Dendritic cell treated with granulocyte-macrophage colony-stimulating factor and Interleukin-4, amounts not matched to agents 40 ng/mL and 50 ng/mL, for 4 days (primary cell): ENCODE measurements around the gene GSTM4.
"Not testable (repeated sequence)": the region's sequence is repeated elsewhere in the genome, so short reads cannot be mapped to it uniquely, and the experiment has no call there.

Experiments used
- H3K27ac Mint-ChIP-seq: one replicate; pipeline ENCODE4 v1.8.0; 2022; ENCODE audit warnings: mild to moderate bottlenecking, mixed read lengths
- H3K27me3 Mint-ChIP-seq: one replicate; pipeline ENCODE4 v1.8.0; 2022; ENCODE audit warnings: mild to moderate bottlenecking, mixed read lengths
- H3K36me3 Mint-ChIP-seq: one replicate; pipeline ENCODE4 v1.8.0; 2022; ENCODE audit warnings: low read depth, mixed read lengths
- H3K4me1 Mint-ChIP-seq: one replicate; pipeline ENCODE4 v1.8.0; 2022; ENCODE audit warnings: low read depth, mixed read lengths
- H3K4me3 Mint-ChIP-seq: one replicate; pipeline ENCODE4 v1.8.0; 2022; ENCODE audit warnings: mild to moderate bottlenecking, moderate library complexity, mixed read lengths
- H3K9me3 Mint-ChIP-seq: one replicate; pipeline ENCODE4 v1.8.0; 2022; ENCODE audit warnings: mixed read lengths
- intact Hi-C: fragments of 100-400 bp; cut with micrococcal nuclease; formaldehyde crosslinking; loops from one replicate; pipeline ENCODE4 v1.15.0; 2022

Gene GSTM4

GRCh38 chr1:109658533-109659042, 2.7 kb downstream of the GSTM4 start:
- peaks cover 9% of the 10 kb centered on the region for H3K27me3 Mint-ChIP-seq
- H3K4me1 Mint-ChIP-seq: peaks cover 60% of the 10 kb centered on the region
- no peaks in the 10 kb centered on the region for H3K9me3 Mint-ChIP-seq
- peaks cover 60% of the 10 kb centered on the region for H3K36me3 Mint-ChIP-seq
- intact Hi-C loops: no loop called here
- peak overlapping the region; percentile 66 for H3K27ac Mint-ChIP-seq
- peak overlapping the region; percentile 21 for H3K4me3 Mint-ChIP-seq

DNA sequence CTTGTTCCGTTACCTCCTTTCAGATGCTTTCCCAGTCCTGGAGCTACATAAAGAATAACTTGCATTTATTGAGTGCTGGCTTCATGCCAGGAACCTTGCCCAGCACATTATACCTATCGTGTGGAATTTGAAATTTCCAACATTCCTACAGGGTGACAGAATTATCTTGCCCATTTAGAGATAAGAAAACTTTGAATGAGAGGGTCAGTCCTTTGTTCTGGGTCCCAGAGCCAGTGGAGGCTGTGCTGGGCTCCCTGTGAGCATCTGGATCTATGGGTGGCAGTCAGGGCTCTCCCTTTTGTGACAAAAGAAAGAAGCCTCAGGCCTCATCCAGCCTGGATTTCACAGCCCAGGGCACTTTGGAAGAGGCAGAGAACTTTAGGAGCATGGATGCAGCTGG, 3.2 kb downstream of the GSTM4 start:
- intact Hi-C loops: no loop called here
- H3K4me1 Mint-ChIP-seq: peaks cover 60% of the 10 kb centered on the region
- peaks cover 6% of the 10 kb centered on the region for H3K27me3 Mint-ChIP-seq
- H3K36me3 Mint-ChIP-seq: peaks cover 60% of the 10 kb centered on the region
- H3K9me3 Mint-ChIP-seq: no peaks in the 10 kb centered on the region
- H3K27ac Mint-ChIP-seq: no peak overlapping the region
- H3K4me3 Mint-ChIP-seq: no peak overlapping the region

DNA sequence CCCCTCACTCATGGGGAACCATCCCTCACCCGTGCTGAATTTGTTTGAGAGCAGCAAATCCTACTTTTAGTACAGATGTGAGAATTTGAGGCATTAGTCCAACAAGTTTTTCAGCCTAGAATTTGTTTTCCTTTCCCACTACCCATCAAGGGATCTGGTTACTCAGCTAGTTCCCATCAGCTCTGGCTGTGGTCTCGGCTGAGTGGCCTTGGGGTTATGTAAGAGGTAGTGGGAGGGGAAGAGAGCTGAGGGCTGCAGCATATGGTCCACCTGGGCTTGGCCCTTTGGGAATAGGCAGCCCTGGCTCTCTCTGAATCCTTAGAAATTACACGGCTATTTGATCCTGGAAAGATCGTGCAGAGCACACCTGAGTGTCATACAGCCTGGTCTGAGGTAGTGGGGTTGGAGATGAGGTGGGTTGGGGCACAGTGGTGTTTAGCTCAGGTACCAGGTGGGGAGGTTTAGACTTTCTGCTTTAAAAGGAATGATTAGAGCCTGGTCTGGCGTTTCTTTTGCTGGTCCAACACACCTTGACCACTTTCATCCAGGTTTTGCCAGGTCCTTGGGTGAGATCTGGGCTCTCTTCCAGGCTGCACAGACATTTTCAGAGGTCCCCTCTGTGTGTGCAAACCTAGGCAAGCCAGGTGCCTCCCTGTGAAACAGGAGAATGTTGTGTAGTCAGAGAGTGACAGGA, 4.2 kb downstream of the GSTM4 start:
- Mint-ChIP-seq H3K4me1 (peaks cover 56% of the 10 kb centered on the region), H3K36me3 (peaks cover 61% of the 10 kb centered on the region), H3K27ac (peak overlapping the region; percentile 67), H3K9me3 (no peaks in the 10 kb centered on the region), H3K27me3 (peaks cover under 1% of the 10 kb centered on the region), H3K4me3 (no peak overlapping the region)
- intact Hi-C loops: no loop called here

- intact Hi-C loops, H3K9me3 Mint-ChIP-seq, H3K27me3 Mint-ChIP-seq, H3K27ac Mint-ChIP-seq, H3K4me3 Mint-ChIP-seq: not testable (repeated sequence)
- H3K36me3 Mint-ChIP-seq: peaks cover 64% of the 10 kb centered on the region
- peaks cover 50% of the 10 kb centered on the region for H3K4me1 Mint-ChIP-seq
These were observed 4.8 kb downstream of the GSTM4 start for GRCh38 chr1:109660691-109661026.

DNA sequence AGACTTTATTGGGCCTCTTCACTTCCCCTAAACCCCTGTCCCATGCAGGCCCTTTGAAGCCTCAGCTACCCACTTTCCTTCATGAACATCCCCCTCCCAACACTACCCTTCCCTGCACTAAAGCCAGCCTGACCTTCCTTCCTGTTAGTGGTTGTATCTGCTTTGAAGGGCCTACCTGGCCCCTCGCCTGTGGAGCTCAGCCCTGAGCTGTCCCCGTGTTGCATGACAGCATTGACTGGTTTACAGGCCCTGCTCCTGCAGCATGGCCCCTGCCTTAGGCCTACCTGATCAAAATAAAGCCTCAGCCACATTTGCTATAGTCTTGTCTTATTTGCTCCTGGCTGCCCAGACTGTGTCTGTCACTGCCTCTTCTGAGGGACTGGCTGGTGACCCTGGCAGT, 5.5 kb downstream of the GSTM4 start:
- Mint-ChIP-seq H3K4me3 (no peak overlapping the region), H3K4me1 (peaks cover 43% of the 10 kb centered on the region), H3K27ac (no peak overlapping the region), H3K36me3 (peaks cover 58% of the 10 kb centered on the region), H3K27me3 (no peaks in the 10 kb centered on the region), H3K9me3 (no peaks in the 10 kb centered on the region)
- intact Hi-C loops: no loop called here

DNA sequence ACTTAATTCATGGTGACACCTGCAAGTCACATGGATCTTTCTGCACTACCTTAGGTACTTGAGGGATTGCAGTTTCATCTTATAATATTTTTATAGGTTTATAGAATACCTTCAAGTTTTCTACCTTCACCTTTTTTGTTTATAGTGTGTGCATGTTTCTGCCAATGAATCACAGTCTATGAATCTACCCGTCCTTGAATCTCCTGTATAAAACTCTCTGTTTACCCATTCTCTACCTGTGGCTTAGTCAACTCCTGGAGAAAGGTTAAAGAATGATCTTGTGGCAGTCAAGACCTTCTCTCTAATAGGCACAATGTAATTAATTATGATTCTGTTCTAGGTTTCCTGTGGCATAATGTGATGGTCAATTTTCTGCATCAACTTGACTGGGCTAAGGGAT, 8.8 kb downstream of the GSTM4 start:
- no peak overlapping the region for H3K4me3 Mint-ChIP-seq
- peaks cover 20% of the 10 kb centered on the region for H3K4me1 Mint-ChIP-seq
- no peak overlapping the region for H3K27ac Mint-ChIP-seq
- no peaks in the 10 kb centered on the region for H3K27me3 Mint-ChIP-seq
- intact Hi-C loops: no loop called here
- no peaks in the 10 kb centered on the region for H3K9me3 Mint-ChIP-seq
- peaks cover 39% of the 10 kb centered on the region for H3K36me3 Mint-ChIP-seq

GRCh38 chr1:109667452-109668122, 11.7 kb downstream of the GSTM4 start, which contains the start of gene GSTM2:
Gene GSTM2 (plus strand): TSS chr1:109668057. CDS start chr1:109668116, 59 bp downstream.
- H3K4me1 Mint-ChIP-seq: peaks cover 9% of the 10 kb centered on the region
- H3K27me3 Mint-ChIP-seq: peaks cover 2% of the 10 kb centered on the region
- H3K9me3 Mint-ChIP-seq: no peaks in the 10 kb centered on the region
- H3K36me3 Mint-ChIP-seq: peaks cover 12% of the 10 kb centered on the region
- no peak within 1 kb of the TSS for H3K27ac Mint-ChIP-seq
- intact Hi-C loops: no loop called here
- peak within 1 kb of the TSS; percentile 58 for H3K4me3 Mint-ChIP-seq

DNA sequence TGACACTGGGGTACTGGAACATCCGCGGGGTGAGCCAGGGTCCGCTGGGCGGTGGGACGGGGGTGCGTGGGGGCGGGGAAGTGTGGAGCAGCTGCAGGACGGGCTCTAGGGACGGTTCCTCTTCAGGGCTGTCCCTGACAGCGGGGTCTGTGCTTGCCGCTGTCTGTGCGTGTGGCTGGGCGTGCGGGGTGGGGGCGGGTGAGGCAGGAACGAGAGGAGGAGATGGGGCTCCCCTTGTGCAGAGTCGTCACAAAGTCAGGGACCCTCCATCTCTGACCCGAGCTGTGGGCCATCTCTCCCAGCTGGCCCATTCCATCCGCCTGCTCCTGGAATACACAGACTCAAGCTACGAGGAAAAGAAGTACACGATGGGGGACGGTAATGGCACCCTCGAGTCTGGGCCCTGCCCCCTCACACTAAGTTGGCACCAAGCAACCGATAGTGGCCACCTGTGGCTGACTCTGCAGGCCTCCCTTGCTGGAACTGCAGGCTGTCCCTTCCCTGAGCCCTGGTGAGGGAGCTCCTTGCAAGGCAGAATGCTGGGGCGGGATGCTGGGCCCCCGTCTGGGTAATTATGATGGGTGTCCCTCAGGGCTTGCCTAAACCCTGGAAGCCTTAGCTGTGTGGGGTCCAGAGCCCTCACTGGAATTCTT, 12.3 kb downstream of the GSTM4 start:
- Mint-ChIP-seq H3K4me3 (peak overlapping the region; percentile 58), H3K9me3 (no peaks in the 10 kb centered on the region), H3K4me1 (peaks cover 9% of the 10 kb centered on the region), H3K27ac (no peak overlapping the region), H3K27me3 (peaks cover 2% of the 10 kb centered on the region), H3K36me3 (peaks cover 7% of the 10 kb centered on the region)
- intact Hi-C loops: no loop called here

DNA sequence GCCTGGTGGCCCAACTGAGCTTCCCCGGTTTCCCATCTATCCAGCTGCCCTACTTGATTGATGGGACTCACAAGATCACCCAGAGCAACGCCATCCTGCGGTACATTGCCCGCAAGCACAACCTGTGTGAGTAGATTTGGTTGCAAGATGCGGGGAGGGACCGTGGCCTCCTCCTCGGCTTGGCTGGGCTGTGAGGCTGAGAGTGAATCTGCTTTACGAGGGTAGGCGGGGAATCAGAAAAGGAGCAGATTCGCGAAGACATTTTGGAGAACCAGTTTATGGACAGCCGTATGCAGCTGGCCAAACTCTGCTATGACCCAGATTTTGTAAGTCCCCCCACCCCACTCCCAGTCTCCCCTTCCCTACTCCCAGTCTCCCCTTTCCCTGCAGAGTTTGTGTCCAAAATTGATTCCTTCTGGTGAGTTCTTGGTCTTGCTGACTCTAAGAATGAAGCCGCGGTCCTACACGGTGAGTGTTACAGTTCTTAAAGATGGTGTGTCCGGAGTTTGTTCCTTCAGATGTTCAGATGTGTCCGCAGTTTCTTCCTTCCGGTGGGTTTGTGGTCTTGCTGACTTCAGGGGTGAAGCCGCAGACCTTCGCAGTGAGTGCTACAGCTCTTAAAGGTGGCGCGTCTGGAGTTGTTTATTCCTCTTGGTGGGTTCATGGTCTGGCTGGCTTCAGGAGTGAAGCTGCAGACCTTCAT, 13.5 kb downstream of the GSTM4 start:
- H3K4me3 Mint-ChIP-seq: no peak overlapping the region
- intact Hi-C loops: no loop called here
- no peak overlapping the region for H3K27ac Mint-ChIP-seq

GRCh38 chr1:109669949-109670302, 14.0 kb downstream of the GSTM4 start:
- intact Hi-C loops, H3K27me3 Mint-ChIP-seq, H3K9me3 Mint-ChIP-seq, H3K36me3 Mint-ChIP-seq, H3K4me3 Mint-ChIP-seq, H3K4me1 Mint-ChIP-seq, H3K27ac Mint-ChIP-seq: not testable (repeated sequence)

More for the DNA sequence above, 13.5 kb downstream of the GSTM4 start:
- no peaks in the 10 kb centered on the region for H3K9me3 Mint-ChIP-seq
- H3K36me3 Mint-ChIP-seq: peaks cover 7% of the 10 kb centered on the region
- H3K4me1 Mint-ChIP-seq: peaks cover 9% of the 10 kb centered on the region
- H3K27me3 Mint-ChIP-seq: peaks cover 2% of the 10 kb centered on the region

GRCh38 chr1:109671067-109671466, 15.2 kb downstream of the GSTM4 start:
- no peaks in the 10 kb centered on the region for H3K36me3 Mint-ChIP-seq
- intact Hi-C loops: no loop called here
- no peaks in the 10 kb centered on the region for H3K9me3 Mint-ChIP-seq
- no peak overlapping the region for H3K4me3 Mint-ChIP-seq
- H3K4me1 Mint-ChIP-seq: peaks cover 9% of the 10 kb centered on the region
- H3K27me3 Mint-ChIP-seq: peaks cover 2% of the 10 kb centered on the region
- H3K27ac Mint-ChIP-seq: no peak overlapping the region

- H3K9me3 Mint-ChIP-seq, H3K4me3 Mint-ChIP-seq, intact Hi-C loops, H3K27me3 Mint-ChIP-seq, H3K4me1 Mint-ChIP-seq, H3K27ac Mint-ChIP-seq, H3K36me3 Mint-ChIP-seq: not testable (repeated sequence)
These were observed 18.0 kb downstream of the GSTM4 start for GRCh38 chr1:109673861-109674260.

GRCh38 chr1:109676683-109677381, 20.9 kb downstream of the GSTM4 start:
- H3K36me3 Mint-ChIP-seq, H3K27ac Mint-ChIP-seq, H3K4me3 Mint-ChIP-seq, intact Hi-C loops, H3K4me1 Mint-ChIP-seq, H3K27me3 Mint-ChIP-seq, H3K9me3 Mint-ChIP-seq: not testable (repeated sequence)
